C4-2B (cell line): ENCODE data around the gene HCAR3.
"Not testable (repeated sequence)": the region's sequence is repeated elsewhere in the genome, so short reads cannot be mapped to it uniquely, and the experiment has no call there.

Experiments used
- H3K27ac ChIP-seq: fragments of 450-650 bp; 2 replicates; pipeline ENCODE4 v1.5.1; 2017
- CTCF ChIP-seq: fragments of 450-650 bp; conservative IDR thresholded peaks from 2 replicates; pipeline ENCODE4 v1.5.1; 2017; ENCODE audit warnings: mild to moderate bottlenecking
- ZFX ChIP-seq: fragments of 450-650 bp; IDR thresholded peaks from 2 replicates; pipeline ENCODE4 v1.6.1; 2017

Gene HCAR3

GRCh38 chr12:122716658-122717057, at the start of gene HCAR3:
Gene HCAR3, minus strand, starts transcription at chr12:122716811. Its CDS starts 74 bp downstream, at chr12:122716737.
- not testable (repeated sequence) for H3K27ac ChIP-seq

- no peak overlapping the region for H3K27ac ChIP-seq
- no peak for TF ChIP-seq CTCF
- no peak for TF ChIP-seq ZFX
Observed at GRCh38 chr12:122757568-122757967, 41.0 kb upstream of the HCAR3 start.

- H3K27ac ChIP-seq, result no peak overlapping the region
- no peak for TF ChIP-seq CTCF
- TF ChIP-seq ZFX, result no peak
Observed at GRCh38 chr12:122754790-122755189, 38.2 kb upstream of the HCAR3 start.

- TF ChIP-seq CTCF, result no peak
- TF ChIP-seq ZFX, result no peak
- peak overlapping the region; percentile 89 for H3K27ac ChIP-seq
Observed at GRCh38 chr12:122753319-122753650, 36.7 kb upstream of the HCAR3 start.

- peak within 1 kb of the TSS; percentile 89 for H3K27ac ChIP-seq
Observed at GRCh38 chr12:122752464-122753318, 36.1 kb upstream of the HCAR3 start, which contains the start of gene DENR. Gene DENR, plus strand, starts transcription at chr12:122752824. Its CDS starts 878 bp downstream, at chr12:122753702.

GRCh38 chr12:122750781-122751515, 34.3 kb upstream of the HCAR3 start:
- H3K27ac ChIP-seq, result peak overlapping the region; percentile 89

More at GRCh38 chr12:122752464-122753318, 36.1 kb upstream of the HCAR3 start, which contains the start of gene DENR:
- peak; percentile 87 for TF ChIP-seq ZFX
- peak; percentile 78 for TF ChIP-seq CTCF

GRCh38 chr12:122749569-122750332, 33.1 kb upstream of the HCAR3 start:
- peak overlapping the region; percentile 89 for H3K27ac ChIP-seq
- TF ChIP-seq CTCF, result no peak
- no peak for TF ChIP-seq ZFX
